Neural cell (in vitro differentiated cells): ENCODE data around the gene SLC16A9. TPM values are rescaled to one million over a fixed set of nuclear protein-coding genes. Genes with fewer than 3 reads are reported as not detected.

Source experiments
- H2AFZ ChIP-seq: fragments of 200-600, 300-800 bp; sonication (generic), shearing (Covaris generic); 2 replicates; pipeline ENCODE4 v1.6.0; 2014; ENCODE audit warnings: low read depth, mild to moderate bottlenecking, antibody characterized with exemption, low read length, moderate library complexity
- H3F3A ChIP-seq: fragments of 200-600 bp; shearing (Covaris generic); 2 replicates; pipeline ENCODE4 v1.6.1; 2016; ENCODE audit warnings: mild to moderate bottlenecking, moderate library complexity, mixed read lengths, antibody characterized with exemption, low read length; ENCODE audit not compliant: insufficient read depth, poor library complexity, severe bottlenecking
- H3K27ac ChIP-seq: fragments of 200-600, 300-800 bp; sonication (generic), shearing (Covaris generic); 2 replicates; pipeline ENCODE4 v1.5.1; 2014; ENCODE audit warnings: mild to moderate bottlenecking, low read length, moderate library complexity
- H3K27me3 ChIP-seq: fragments of 300-800, 200-600 bp; sonication (generic), shearing (Covaris generic); 2 replicates; pipeline ENCODE4 v1.6.0; 2014; ENCODE audit warnings: mild to moderate bottlenecking, low read depth, low read length, moderate library complexity; ENCODE audit not compliant: insufficient read depth
- H3K36me3 ChIP-seq: fragments of 300-800, 200-600 bp; sonication (generic), shearing (Covaris generic); 2 replicates; pipeline ENCODE4 v1.5.1; 2014; ENCODE audit warnings: mild to moderate bottlenecking, antibody characterized with exemption, low read length, moderate library complexity; ENCODE audit not compliant: insufficient read depth
- H3K4me2 ChIP-seq: fragments of 300-800, 200-600 bp; sonication (generic), shearing (Covaris generic); 2 replicates; pipeline ENCODE4 v1.6.0; 2014; ENCODE audit warnings: mild to moderate bottlenecking, low read length
- H3K4me3 ChIP-seq: fragments of 300-800, 200-600 bp; sonication (generic), shearing (Covaris generic); 2 replicates; pipeline ENCODE4 v1.5.1; 2014; ENCODE audit warnings: mild to moderate bottlenecking, low read length, moderate library complexity
- H3K79me2 ChIP-seq: fragments of 200-600 bp; shearing (Covaris generic); replicated peaks from 2 replicates; pipeline ENCODE4 v1.6.0; 2014; ENCODE audit warnings: mild to moderate bottlenecking, low read length, moderate library complexity; ENCODE audit not compliant: insufficient read depth
- H3K9ac ChIP-seq: fragments of 300-800, 200-600 bp; sonication (generic), shearing (Covaris generic); 2 replicates; pipeline ENCODE4 v1.6.1; 2016; ENCODE audit warnings: mild to moderate bottlenecking, low read length, mixed read lengths
- H3K9me2 ChIP-seq: fragments of 200-600 bp; shearing (Covaris generic); 2 replicates; pipeline ENCODE4 v1.6.1; 2016; ENCODE audit warnings: mild to moderate bottlenecking, low read length, mixed read lengths; ENCODE audit not compliant: insufficient read depth
- H3K9me3 ChIP-seq: fragments of 200-600, 300-800 bp; sonication (generic), shearing (Covaris generic); 2 replicates; pipeline ENCODE4 v1.6.1; 2016; ENCODE audit warnings: mild to moderate bottlenecking, mixed run types, low read length, moderate library complexity, mixed read lengths
- H4K20me1 ChIP-seq: fragments of 200-600 bp; shearing (Covaris generic); 2 replicates; pipeline ENCODE4 v1.6.1; 2016; ENCODE audit warnings: mild to moderate bottlenecking, mixed run types; ENCODE audit not compliant: insufficient read depth
- EP300 ChIP-seq: fragments of 450-650 bp; conservative IDR thresholded peaks from 2 replicates; pipeline ENCODE4 v1.6.1; 2014; ENCODE audit warnings: antibody characterized with exemption, mild to moderate bottlenecking, moderate library complexity; ENCODE audit not compliant: poor library complexity, severe bottlenecking
- EZH2 ChIP-seq: fragments of 200-600, 300-800 bp; shearing (Covaris generic), sonication (generic); IDR thresholded peaks from 2 replicates; pipeline ENCODE4 v1.6.1; 2014; ENCODE audit warnings: antibody characterized with exemption, low read length, borderline replicate concordance, mild to moderate bottlenecking; ENCODE audit not compliant: insufficient read depth, poor library complexity, severe bottlenecking
- MXI1 ChIP-seq: fragments of 450-650 bp; conservative IDR thresholded peaks from 2 replicates; pipeline ENCODE4 v1.6.1; 2014; ENCODE audit warnings: antibody characterized with exemption, mild to moderate bottlenecking; ENCODE audit not compliant: poor library complexity, severe bottlenecking
- POLR2AphosphoS5 ChIP-seq: IDR thresholded peaks from 2 replicates; pipeline ENCODE4 v1.6.1; 2012
- RAD21 ChIP-seq: fragments of 450-650 bp; conservative IDR thresholded peaks from 2 replicates; pipeline ENCODE4 v1.6.1; 2014; ENCODE audit warnings: antibody characterized with exemption, mild to moderate bottlenecking, moderate library complexity
- SMC3 ChIP-seq: fragments of 450-650 bp; conservative IDR thresholded peaks from 2 replicates; pipeline ENCODE4 v1.6.1; 2014; ENCODE audit warnings: antibody characterized with exemption, mild to moderate bottlenecking, moderate library complexity; ENCODE audit not compliant: poor library complexity
- TAF1 ChIP-seq: IDR thresholded peaks from 2 replicates; pipeline ENCODE4 v1.6.1; 2012; ENCODE audit warnings: low read depth
- polyA plus RNA-seq: library from polyadenylated mRNA; depleted of rRNA; stranded (reverse); fragments of >200 nt; gene quantifications from 2 replicates; pipeline ENCODE4 v1.2.3, GENCODE V29; 2014
- TF ChIP-seq, protein P1 (sequence below): IDR thresholded peaks from 2 replicates; pipeline ENCODE4 v1.6.1; 2012; ENCODE audit warnings: borderline replicate concordance
- TF ChIP-seq, protein P2 (sequence below): fragments of 450-650 bp; IDR thresholded peaks from 2 replicates; pipeline ENCODE4 v1.5.1; 2014; ENCODE audit warnings: antibody characterized with exemption, mild to moderate bottlenecking, moderate library complexity; ENCODE audit not compliant: poor library complexity, severe bottlenecking

The SLC16A9 gene
- polyA plus RNA-seq, 1 donor from 2014 or later, result 208 TPM

GRCh38 chr10:59754951-59755350 is 45.3 kb upstream of the SLC16A9 start:
- TF ChIP-seq SMC3 (no peak), POLR2AphosphoS5 (no peak), EZH2 (no peak), MXI1 (no peak), TAF1 (no peak), EP300 (no peak), RAD21 (no peak)
- TF ChIP-seq, protein P1, sequence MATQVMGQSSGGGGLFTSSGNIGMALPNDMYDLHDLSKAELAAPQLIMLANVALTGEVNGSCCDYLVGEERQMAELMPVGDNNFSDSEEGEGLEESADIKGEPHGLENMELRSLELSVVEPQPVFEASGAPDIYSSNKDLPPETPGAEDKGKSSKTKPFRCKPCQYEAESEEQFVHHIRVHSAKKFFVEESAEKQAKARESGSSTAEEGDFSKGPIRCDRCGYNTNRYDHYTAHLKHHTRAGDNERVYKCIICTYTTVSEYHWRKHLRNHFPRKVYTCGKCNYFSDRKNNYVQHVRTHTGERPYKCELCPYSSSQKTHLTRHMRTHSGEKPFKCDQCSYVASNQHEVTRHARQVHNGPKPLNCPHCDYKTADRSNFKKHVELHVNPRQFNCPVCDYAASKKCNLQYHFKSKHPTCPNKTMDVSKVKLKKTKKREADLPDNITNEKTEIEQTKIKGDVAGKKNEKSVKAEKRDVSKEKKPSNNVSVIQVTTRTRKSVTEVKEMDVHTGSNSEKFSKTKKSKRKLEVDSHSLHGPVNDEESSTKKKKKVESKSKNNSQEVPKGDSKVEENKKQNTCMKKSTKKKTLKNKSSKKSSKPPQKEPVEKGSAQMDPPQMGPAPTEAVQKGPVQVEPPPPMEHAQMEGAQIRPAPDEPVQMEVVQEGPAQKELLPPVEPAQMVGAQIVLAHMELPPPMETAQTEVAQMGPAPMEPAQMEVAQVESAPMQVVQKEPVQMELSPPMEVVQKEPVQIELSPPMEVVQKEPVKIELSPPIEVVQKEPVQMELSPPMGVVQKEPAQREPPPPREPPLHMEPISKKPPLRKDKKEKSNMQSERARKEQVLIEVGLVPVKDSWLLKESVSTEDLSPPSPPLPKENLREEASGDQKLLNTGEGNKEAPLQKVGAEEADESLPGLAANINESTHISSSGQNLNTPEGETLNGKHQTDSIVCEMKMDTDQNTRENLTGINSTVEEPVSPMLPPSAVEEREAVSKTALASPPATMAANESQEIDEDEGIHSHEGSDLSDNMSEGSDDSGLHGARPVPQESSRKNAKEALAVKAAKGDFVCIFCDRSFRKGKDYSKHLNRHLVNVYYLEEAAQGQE, result no peak
- TF ChIP-seq, protein P2, sequence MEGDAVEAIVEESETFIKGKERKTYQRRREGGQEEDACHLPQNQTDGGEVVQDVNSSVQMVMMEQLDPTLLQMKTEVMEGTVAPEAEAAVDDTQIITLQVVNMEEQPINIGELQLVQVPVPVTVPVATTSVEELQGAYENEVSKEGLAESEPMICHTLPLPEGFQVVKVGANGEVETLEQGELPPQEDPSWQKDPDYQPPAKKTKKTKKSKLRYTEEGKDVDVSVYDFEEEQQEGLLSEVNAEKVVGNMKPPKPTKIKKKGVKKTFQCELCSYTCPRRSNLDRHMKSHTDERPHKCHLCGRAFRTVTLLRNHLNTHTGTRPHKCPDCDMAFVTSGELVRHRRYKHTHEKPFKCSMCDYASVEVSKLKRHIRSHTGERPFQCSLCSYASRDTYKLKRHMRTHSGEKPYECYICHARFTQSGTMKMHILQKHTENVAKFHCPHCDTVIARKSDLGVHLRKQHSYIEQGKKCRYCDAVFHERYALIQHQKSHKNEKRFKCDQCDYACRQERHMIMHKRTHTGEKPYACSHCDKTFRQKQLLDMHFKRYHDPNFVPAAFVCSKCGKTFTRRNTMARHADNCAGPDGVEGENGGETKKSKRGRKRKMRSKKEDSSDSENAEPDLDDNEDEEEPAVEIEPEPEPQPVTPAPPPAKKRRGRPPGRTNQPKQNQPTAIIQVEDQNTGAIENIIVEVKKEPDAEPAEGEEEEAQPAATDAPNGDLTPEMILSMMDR, result no peak
- Histone ChIP-seq H4K20me1 (no peaks in the 10 kb centered on the region), H3K4me3 (no peak overlapping the region), H3K9ac (no peak overlapping the region), H3K9me3 (no peaks in the 10 kb centered on the region), H3K27me3 (no peaks in the 10 kb centered on the region), H3F3A (no peaks in the 10 kb centered on the region), H3K9me2 (no peaks in the 10 kb centered on the region), H3K36me3 (no peaks in the 10 kb centered on the region), H3K27ac (no peak overlapping the region), H3K79me2 (no peaks in the 10 kb centered on the region), H3K4me2 (no peak overlapping the region), H2AFZ (no peak overlapping the region)

DNA sequence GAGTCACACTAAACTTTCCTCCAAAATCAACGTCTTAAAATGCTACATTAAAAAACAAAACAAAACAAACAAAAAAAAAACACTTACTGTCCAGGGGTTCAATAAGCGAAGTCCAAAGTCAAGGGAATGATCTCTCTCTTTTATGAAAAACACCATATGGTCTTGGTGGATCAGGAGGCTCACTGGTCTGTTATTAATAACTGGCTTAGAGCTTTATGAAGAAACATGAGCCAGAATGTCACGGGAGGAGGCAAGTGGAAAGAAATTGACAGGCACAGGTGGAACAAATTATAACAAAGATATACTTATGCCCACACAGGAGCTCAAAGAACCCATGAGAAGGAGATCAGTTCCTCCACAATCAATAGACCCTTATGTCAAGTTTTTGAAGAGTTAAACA is 43.6 kb upstream of the SLC16A9 start, which contains the start of gene MRLN:
MRLN (minus strand) TSS at position 189 of the 400 bp plus-strand sequence.
- Histone ChIP-seq H3K27ac (no peak within 1 kb of the TSS), H3K9me2 (no peaks in the 10 kb centered on the region), H3K4me2 (no peak within 1 kb of the TSS), H3K9ac (no peak within 1 kb of the TSS), H3K4me3 (no peak within 1 kb of the TSS), H3K9me3 (no peaks in the 10 kb centered on the region), H3K27me3 (no peaks in the 10 kb centered on the region), H2AFZ (no peak within 1 kb of the TSS), H3F3A (no peaks in the 10 kb centered on the region), H4K20me1 (no peaks in the 10 kb centered on the region), H3K36me3 (no peaks in the 10 kb centered on the region), H3K79me2 (no peaks in the 10 kb centered on the region)
- TF ChIP-seq EZH2 (no peak), TAF1 (no peak), MXI1 (no peak), POLR2AphosphoS5 (no peak), RAD21 (no peak), EP300 (no peak), SMC3 (no peak)
- TF ChIP-seq, protein P1, result no peak
- TF ChIP-seq, protein P2, result no peak
